Uterus (tissue), 2 donors: Measurements from ENCODE around the gene FAM78A.

ENCODE experiments used
- CTCF ChIP-seq, 4 experiments: fragments of 200-600 bp in 2 of 4; fragments of 450-650 bp in 2 of 4; sonication (generic) in 2 of 4; IDR thresholded peaks; one replicate each; pipeline ENCODE4 v1.5.1; 2016 to 2019; ENCODE audit warnings: antibody characterized with exemption in 4 of 4, mild to moderate bottlenecking in 2 of 4, moderate library complexity in 1 of 4
- POLR2A ChIP-seq, 2 donors: fragments of 450-650 bp; IDR thresholded peaks; one replicate each; pipeline ENCODE4 v1.6.1; 2016; ENCODE audit warnings: antibody characterized with exemption in 2 of 2, mild to moderate bottlenecking in 1 of 2, moderate library complexity in 1 of 2

DNA sequence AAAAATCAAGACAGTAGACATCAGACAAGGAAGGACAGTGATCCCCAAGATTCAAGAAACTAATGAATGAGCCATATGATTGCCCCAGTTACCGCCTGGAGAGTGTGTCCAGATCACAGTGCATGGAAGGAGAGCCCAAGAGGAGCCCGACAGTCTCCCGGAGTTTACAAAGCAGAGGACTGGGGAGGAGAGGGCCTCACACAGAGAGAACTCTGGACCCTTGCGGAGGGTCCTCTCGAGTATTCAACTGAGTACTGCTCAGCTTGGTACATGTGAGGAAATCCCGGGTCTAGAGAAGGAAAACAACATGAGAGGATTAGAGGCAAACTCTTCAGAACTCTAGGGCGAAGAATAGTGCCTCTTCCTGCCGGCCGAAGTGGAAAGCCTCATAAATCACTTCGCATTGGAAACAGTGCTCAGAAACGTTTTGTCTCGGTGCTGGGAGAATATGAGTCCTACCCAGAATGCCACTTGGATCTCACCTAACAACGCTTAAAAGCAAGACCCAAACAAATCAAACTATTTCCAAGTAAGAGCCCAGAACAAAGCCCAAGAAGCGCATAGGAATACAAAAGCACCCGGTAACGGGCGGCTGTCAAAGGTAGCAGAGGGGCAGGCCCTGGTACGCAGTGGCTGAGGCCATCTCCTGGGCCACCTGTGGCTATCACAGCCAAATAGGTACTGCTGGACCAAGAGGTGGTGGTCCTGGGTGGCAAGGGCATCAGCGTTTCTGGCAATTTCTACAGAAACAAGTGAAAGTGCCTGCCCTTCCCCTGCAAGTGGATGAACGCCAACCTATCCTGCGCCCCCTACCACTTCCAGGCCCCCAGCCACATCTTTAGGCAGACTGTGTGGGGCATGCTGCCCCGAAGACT is 36.0 kb downstream of the FAM78A start:
- TF ChIP-seq CTCF (IDR thresholded peaks at IDR 0.05) (no peak), POLR2A (IDR thresholded peaks at IDR 0.05) (no peak)
